Measurements from ENCODE around the gene NCAM2.

NCAM2 gene

GRCh38 chr21:21226472-21226871, 228.3 kb downstream of the NCAM2 start:
- H3K4me3 ChIP-seq (ENCODE audit: low read depth, low read length, poor library complexity, severe bottlenecking): no peak overlapping the region
- H3K9me2 ChIP-seq (ENCODE audit: low read depth, low read length): no peaks in the 10 kb centered on the region; the same call in 1 of the 2 replicates
- no peaks in the 10 kb centered on the region for H3F3A ChIP-seq (ENCODE audit: insufficient read depth, low read length)
- no peaks in the 10 kb centered on the region for H3K79me2 ChIP-seq (ENCODE audit: insufficient read depth, low read length)
- no peaks in the 10 kb centered on the region for H4K20me1 ChIP-seq (ENCODE audit: insufficient read depth, low read length)
- H3K9me3 ChIP-seq (ENCODE audit: low read length): no peaks in the 10 kb centered on the region
- no peaks in the 10 kb centered on the region for H3K4me1 ChIP-seq (ENCODE audit: insufficient read depth, low read length, severe bottlenecking)
- H3K27ac ChIP-seq (ENCODE audit: low read depth, low read length, poor library complexity, severe bottlenecking): no peak overlapping the region
- TF ChIP-seq, protein P1, sequence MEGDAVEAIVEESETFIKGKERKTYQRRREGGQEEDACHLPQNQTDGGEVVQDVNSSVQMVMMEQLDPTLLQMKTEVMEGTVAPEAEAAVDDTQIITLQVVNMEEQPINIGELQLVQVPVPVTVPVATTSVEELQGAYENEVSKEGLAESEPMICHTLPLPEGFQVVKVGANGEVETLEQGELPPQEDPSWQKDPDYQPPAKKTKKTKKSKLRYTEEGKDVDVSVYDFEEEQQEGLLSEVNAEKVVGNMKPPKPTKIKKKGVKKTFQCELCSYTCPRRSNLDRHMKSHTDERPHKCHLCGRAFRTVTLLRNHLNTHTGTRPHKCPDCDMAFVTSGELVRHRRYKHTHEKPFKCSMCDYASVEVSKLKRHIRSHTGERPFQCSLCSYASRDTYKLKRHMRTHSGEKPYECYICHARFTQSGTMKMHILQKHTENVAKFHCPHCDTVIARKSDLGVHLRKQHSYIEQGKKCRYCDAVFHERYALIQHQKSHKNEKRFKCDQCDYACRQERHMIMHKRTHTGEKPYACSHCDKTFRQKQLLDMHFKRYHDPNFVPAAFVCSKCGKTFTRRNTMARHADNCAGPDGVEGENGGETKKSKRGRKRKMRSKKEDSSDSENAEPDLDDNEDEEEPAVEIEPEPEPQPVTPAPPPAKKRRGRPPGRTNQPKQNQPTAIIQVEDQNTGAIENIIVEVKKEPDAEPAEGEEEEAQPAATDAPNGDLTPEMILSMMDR (IDR thresholded peaks at IDR 0.05; ENCODE audit: low read length): no peak
- no peak for TF ChIP-seq EZH2 (IDR thresholded peaks at IDR 0.05; ENCODE audit: borderline replicate concordance, low read length)
- H3K9ac ChIP-seq (ENCODE audit: low read length): no peak overlapping the region
- H3K4me2 ChIP-seq (ENCODE audit: low read length): no peak overlapping the region
- H3K27me3 ChIP-seq (ENCODE audit: insufficient read depth, low read length): no peaks in the 10 kb centered on the region
- H3K36me3 ChIP-seq (ENCODE audit: insufficient read depth, low read length): no peaks in the 10 kb centered on the region
- H2AFZ ChIP-seq (ENCODE audit: low read length): no peak overlapping the region

DNA sequence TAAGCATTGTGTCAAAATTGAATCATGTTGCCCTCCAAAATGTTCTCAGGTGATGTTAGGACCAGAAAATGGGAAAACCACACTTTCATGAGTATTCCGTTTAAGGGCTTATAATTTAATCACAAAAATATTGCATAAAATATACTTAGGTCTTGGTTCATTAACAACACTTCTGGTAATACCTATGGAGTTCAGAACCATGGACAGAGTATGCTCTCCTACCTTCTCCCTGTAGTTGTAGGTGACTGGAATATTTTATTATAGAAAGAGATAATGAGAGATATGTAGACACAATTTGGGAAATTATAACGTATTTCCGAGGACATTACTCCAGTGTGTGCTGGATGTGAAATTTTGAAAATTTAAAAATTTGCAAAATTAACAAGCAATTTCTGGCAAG, 232.5 kb downstream of the NCAM2 start:
- H3K4me2 ChIP-seq (ENCODE audit: low read length): no peak overlapping the region
- H3K4me3 ChIP-seq (ENCODE audit: low read depth, low read length, poor library complexity, severe bottlenecking): no peak overlapping the region
- no peaks in the 10 kb centered on the region for H3K4me1 ChIP-seq (ENCODE audit: insufficient read depth, low read length, severe bottlenecking)
- H2AFZ ChIP-seq (ENCODE audit: low read length): no peak overlapping the region
- H3F3A ChIP-seq (ENCODE audit: insufficient read depth, low read length): no peaks in the 10 kb centered on the region
- no peaks in the 10 kb centered on the region for H3K9me3 ChIP-seq (ENCODE audit: low read length)
- no peak overlapping the region for H3K27ac ChIP-seq (ENCODE audit: low read depth, low read length, poor library complexity, severe bottlenecking)
- TF ChIP-seq, protein P1 (IDR thresholded peaks at IDR 0.05; ENCODE audit: low read length): no peak
- H3K9ac ChIP-seq (ENCODE audit: low read length): no peak overlapping the region
- no peaks in the 10 kb centered on the region for H3K36me3 ChIP-seq (ENCODE audit: insufficient read depth, low read length)
- no peaks in the 10 kb centered on the region for H3K79me2 ChIP-seq (ENCODE audit: insufficient read depth, low read length)
- H3K9me2 ChIP-seq (ENCODE audit: low read depth, low read length): no peaks in the 10 kb centered on the region; the same call in 1 of the 2 replicates
- no peaks in the 10 kb centered on the region for H4K20me1 ChIP-seq (ENCODE audit: insufficient read depth, low read length)
- no peaks in the 10 kb centered on the region for H3K27me3 ChIP-seq (ENCODE audit: insufficient read depth, low read length)

GRCh38 chr21:21231913-21232312, 233.7 kb downstream of the NCAM2 start:
- no peaks in the 10 kb centered on the region for H3K4me1 ChIP-seq (ENCODE audit: insufficient read depth, low read length, severe bottlenecking)
- no peaks in the 10 kb centered on the region for H3K27me3 ChIP-seq (ENCODE audit: insufficient read depth, low read length)
- no peak overlapping the region for H3K27ac ChIP-seq (ENCODE audit: low read depth, low read length, poor library complexity, severe bottlenecking)
- H3F3A ChIP-seq (ENCODE audit: insufficient read depth, low read length): no peaks in the 10 kb centered on the region
- no peaks in the 10 kb centered on the region for H4K20me1 ChIP-seq (ENCODE audit: insufficient read depth, low read length)
- H3K36me3 ChIP-seq (ENCODE audit: insufficient read depth, low read length): no peaks in the 10 kb centered on the region
- H3K9me2 ChIP-seq (ENCODE audit: low read depth, low read length): no peaks in the 10 kb centered on the region; the same call in 1 of the 2 replicates
- H3K4me3 ChIP-seq (ENCODE audit: low read depth, low read length, poor library complexity, severe bottlenecking): no peak overlapping the region
- H3K9ac ChIP-seq (ENCODE audit: low read length): no peak overlapping the region
- H3K4me2 ChIP-seq (ENCODE audit: low read length): no peak overlapping the region
- no peaks in the 10 kb centered on the region for H3K9me3 ChIP-seq (ENCODE audit: low read length)
- TF ChIP-seq EZH2 (IDR thresholded peaks at IDR 0.05; ENCODE audit: borderline replicate concordance, low read length): no peak
- TF ChIP-seq, protein P1 (IDR thresholded peaks at IDR 0.05; ENCODE audit: low read length): no peak
- no peak overlapping the region for H2AFZ ChIP-seq (ENCODE audit: low read length)
- H3K79me2 ChIP-seq (ENCODE audit: insufficient read depth, low read length): no peaks in the 10 kb centered on the region

All from OCI-LY1 (cell line).